PFSK-1 (cell line): ENCODE data around the gene SST.

Source experiments
- POLR2AphosphoS5 ChIP-seq: IDR thresholded peaks from 2 replicates; pipeline ENCODE4 v1.6.1; 2012; ENCODE audit warnings: low read depth, mild to moderate bottlenecking, control low read depth, low read length, moderate library complexity
- SIN3A ChIP-seq: IDR thresholded peaks from 2 replicates; pipeline ENCODE4 v1.6.1; 2012; ENCODE audit warnings: mild to moderate bottlenecking, low read length, moderate library complexity, borderline replicate concordance; ENCODE audit not compliant: insufficient read depth
- TF ChIP-seq, protein P1 (sequence below), 2 experiments: IDR thresholded peaks; 2 replicates each; pipeline versions ENCODE4 v1.6.1 to v1.8.0; 2011 to 2012; ENCODE audit warnings: low read depth in 2 of 2, low read length in 2 of 2, control low read depth in 1 of 2, inconsistent platforms in 1 of 2, mild to moderate bottlenecking in 1 of 2, moderate library complexity in 1 of 2; ENCODE audit not compliant: insufficient read depth in 1 of 2

DNA sequence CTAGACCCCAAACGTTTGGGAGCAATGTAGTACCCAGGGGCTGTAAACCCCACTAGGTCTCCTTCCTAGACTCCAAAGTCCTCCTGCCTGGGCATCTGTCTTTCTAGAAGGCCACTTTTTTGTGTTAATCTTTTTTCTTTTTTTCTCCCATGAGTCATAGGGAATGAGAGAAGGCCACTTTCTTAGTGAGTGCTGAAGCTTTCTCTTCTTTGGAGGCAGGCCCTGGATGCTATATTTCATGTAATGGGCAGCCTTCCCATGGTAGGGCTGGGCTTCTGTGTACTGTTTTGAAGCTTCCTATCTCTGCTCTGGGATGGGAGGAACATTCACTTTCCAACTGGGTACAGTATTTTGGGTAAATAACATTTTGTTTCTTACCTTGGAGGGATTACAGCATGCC lies 47.4 kb upstream of the SST start:
- TF ChIP-seq POLR2AphosphoS5 (no peak), SIN3A (no peak)
- TF ChIP-seq, protein P1, sequence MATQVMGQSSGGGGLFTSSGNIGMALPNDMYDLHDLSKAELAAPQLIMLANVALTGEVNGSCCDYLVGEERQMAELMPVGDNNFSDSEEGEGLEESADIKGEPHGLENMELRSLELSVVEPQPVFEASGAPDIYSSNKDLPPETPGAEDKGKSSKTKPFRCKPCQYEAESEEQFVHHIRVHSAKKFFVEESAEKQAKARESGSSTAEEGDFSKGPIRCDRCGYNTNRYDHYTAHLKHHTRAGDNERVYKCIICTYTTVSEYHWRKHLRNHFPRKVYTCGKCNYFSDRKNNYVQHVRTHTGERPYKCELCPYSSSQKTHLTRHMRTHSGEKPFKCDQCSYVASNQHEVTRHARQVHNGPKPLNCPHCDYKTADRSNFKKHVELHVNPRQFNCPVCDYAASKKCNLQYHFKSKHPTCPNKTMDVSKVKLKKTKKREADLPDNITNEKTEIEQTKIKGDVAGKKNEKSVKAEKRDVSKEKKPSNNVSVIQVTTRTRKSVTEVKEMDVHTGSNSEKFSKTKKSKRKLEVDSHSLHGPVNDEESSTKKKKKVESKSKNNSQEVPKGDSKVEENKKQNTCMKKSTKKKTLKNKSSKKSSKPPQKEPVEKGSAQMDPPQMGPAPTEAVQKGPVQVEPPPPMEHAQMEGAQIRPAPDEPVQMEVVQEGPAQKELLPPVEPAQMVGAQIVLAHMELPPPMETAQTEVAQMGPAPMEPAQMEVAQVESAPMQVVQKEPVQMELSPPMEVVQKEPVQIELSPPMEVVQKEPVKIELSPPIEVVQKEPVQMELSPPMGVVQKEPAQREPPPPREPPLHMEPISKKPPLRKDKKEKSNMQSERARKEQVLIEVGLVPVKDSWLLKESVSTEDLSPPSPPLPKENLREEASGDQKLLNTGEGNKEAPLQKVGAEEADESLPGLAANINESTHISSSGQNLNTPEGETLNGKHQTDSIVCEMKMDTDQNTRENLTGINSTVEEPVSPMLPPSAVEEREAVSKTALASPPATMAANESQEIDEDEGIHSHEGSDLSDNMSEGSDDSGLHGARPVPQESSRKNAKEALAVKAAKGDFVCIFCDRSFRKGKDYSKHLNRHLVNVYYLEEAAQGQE (IDR thresholded peaks at IDR 0.05; ENCODE audit: insufficient read depth in 1 of 2, low read depth in 2 of 2, low read length in 2 of 2): no peak
